ENCODE results near the gene RAB44. TPM values are rescaled to one million over a fixed set of nuclear protein-coding genes. Genes with fewer than 3 reads are reported as not detected.

RAB44 gene
- total and polyA plus RNA-seq, 2 donors (not counting 1 experiment from before 2014, with no cell fraction given) = 0.15 to 0.16 TPM

DNA sequence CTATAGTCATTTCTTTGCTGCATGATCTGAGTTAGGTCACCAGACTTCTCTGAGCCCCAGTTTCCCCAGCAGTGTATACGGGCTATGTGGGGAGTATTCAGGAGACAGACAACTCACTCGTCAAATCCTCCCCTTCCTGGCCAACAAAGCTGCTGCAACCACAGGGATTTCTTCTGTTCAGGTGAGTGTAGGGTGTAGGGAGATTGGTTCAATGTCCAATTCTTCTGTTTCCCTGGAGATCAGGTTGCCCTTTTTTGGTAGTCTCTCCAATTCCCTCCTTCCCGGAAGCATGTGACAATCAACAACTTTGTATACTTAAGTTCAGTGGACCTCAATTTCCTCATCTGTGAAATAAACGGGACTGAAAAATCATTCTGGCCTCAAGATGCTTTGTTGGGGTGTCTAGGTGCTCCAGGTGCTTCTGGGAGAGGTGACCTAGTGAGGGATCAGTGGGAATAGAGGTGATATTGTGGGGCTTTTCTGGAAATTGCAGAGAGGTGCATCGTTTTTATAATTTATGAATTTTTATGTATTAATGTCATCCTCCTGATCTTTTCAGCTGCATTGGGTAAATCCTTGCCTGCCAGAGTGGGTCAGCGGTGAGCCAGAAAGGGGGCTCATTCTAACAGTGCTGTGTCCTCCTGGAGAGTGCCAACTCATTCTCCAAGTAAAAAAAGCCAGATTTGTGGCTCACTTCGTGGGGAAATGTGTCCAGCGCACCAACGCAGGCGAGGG, 19.7 kb upstream of the RAB44 start:
- H3K79me2 ChIP-seq (ENCODE audit: control insufficient read depth, insufficient read depth, low read length) = peaks cover 12% of the 10 kb centered on the region
- peak overlapping the region; percentile 48 for H2AFZ ChIP-seq (ENCODE audit: insufficient read depth, low read depth, low read length, poor library complexity, severe bottlenecking)
- H3K36me3 ChIP-seq (replicated peaks in 1 of 2; ENCODE audit: control extremely low read depth in 1 of 2, control insufficient read depth in 1 of 2, extremely low read depth in 1 of 2, insufficient read depth in 2 of 2, low read length in 1 of 2) = no peaks in the 10 kb centered on the region
- H3K9me3 Mint-ChIP-seq (ENCODE audit: insufficient read depth) = no peaks in the 10 kb centered on the region
- intact Hi-C loops (cut with micrococcal nuclease) = loop anchor here (2.0 to 5.0 kb wide), 2 partner anchors 131 to 236 kb away; partner anchors contain the start of genes KCTD20, PXT1 and STK38
- peak overlapping the region; percentile 93 for H3K4me2 ChIP-seq (replicated peaks; ENCODE audit: low read depth, low read length, poor library complexity, severe bottlenecking)
- H4K20me1 ChIP-seq (ENCODE audit: control insufficient read depth, insufficient read depth, low read length, poor library complexity, severe bottlenecking) = peaks cover 16% of the 10 kb centered on the region
- H3K4me1 Mint-ChIP-seq = peaks cover 34% of the 10 kb centered on the region
- peaks cover 26 to 41% of the 10 kb centered on the region in 2 donors for H3K4me1 ChIP-seq (ENCODE audit: control insufficient read depth in 2 of 2, insufficient read depth in 2 of 2, low read length in 2 of 2)
- TF ChIP-seq, protein P1, sequence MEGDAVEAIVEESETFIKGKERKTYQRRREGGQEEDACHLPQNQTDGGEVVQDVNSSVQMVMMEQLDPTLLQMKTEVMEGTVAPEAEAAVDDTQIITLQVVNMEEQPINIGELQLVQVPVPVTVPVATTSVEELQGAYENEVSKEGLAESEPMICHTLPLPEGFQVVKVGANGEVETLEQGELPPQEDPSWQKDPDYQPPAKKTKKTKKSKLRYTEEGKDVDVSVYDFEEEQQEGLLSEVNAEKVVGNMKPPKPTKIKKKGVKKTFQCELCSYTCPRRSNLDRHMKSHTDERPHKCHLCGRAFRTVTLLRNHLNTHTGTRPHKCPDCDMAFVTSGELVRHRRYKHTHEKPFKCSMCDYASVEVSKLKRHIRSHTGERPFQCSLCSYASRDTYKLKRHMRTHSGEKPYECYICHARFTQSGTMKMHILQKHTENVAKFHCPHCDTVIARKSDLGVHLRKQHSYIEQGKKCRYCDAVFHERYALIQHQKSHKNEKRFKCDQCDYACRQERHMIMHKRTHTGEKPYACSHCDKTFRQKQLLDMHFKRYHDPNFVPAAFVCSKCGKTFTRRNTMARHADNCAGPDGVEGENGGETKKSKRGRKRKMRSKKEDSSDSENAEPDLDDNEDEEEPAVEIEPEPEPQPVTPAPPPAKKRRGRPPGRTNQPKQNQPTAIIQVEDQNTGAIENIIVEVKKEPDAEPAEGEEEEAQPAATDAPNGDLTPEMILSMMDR (IDR thresholded peaks at IDR 0.05) = no peak
- no peak for TF ChIP-seq EZH2 (IDR thresholded peaks at IDR 0.05; ENCODE audit: borderline replicate concordance, insufficient read depth, low read depth, low read length, poor library complexity, severe bottlenecking)
- 17% methylated on average over 7 of the region's 10 CpGs for WGBS (ENCODE audit: insufficient coverage)
- peak; percentile 30 for DNase-seq
- H3K4me3 ChIP-seq (ENCODE audit: control extremely low read depth in 1 of 5, extremely low read depth in 1 of 5, insufficient read depth in 1 of 5, low read depth in 2 of 5, low read length in 4 of 5) = peak overlapping the region in 3 of 5 experiments; percentile 62 to 98 (median 95)
- ATAC-seq (ENCODE audit: low read depth) = no peak
- no peaks in the 10 kb centered on the region for H3K27me3 Mint-ChIP-seq
- H3K27ac ChIP-seq (ENCODE audit: low read length in 2 of 2) = peak overlapping the region in 1 of 2 donors; percentile 100
- H3K9ac ChIP-seq (ENCODE audit: low read length) = peak overlapping the region; percentile 96
- ChIA-PET CTCF (interaction anchor here (1.0 to 9.9 kb wide), 11 partner anchors 14 to 86 kb away, joined by 3 to 107 read pairs (median 7); no protein-coding TSS in a partner anchor), POLR2A (interaction anchor here (0.6 to 3.2 kb wide), 7 partner anchors 13 to 80 kb away, joined by 3 to 28 read pairs (median 4); no protein-coding TSS in a partner anchor)
- no peaks in the 10 kb centered on the region for H3K9me3 ChIP-seq (ENCODE audit: control extremely low read depth in 1 of 3, control insufficient read depth in 2 of 3, insufficient read depth in 1 of 3, low read length in 2 of 3)
- H3K4me3 Mint-ChIP-seq = peak overlapping the region; percentile 99
- H3K27me3 ChIP-seq (replicated peaks in 1 of 4; ENCODE audit: control extremely low read depth in 1 of 4, control insufficient read depth in 3 of 4, insufficient read depth in 4 of 4, low read length in 3 of 4) = no peaks in the 10 kb centered on the region
- H3K27ac Mint-ChIP-seq = peak overlapping the region; percentile 88
